GM21390 (cell line): Measurements from ENCODE around the gene EMC7.
"Not testable (repeated sequence)": the region's sequence is repeated elsewhere in the genome, so short reads cannot be mapped to it uniquely, and the experiment has no call there.

Experiments used
- ATAC-seq: cut with Tn5 transposase; IDR thresholded peaks from one replicate; pipeline ENCODE4 v1.9.1; 2021; ENCODE audit not compliant: unreplicated experiment

EMC7 gene

DNA sequence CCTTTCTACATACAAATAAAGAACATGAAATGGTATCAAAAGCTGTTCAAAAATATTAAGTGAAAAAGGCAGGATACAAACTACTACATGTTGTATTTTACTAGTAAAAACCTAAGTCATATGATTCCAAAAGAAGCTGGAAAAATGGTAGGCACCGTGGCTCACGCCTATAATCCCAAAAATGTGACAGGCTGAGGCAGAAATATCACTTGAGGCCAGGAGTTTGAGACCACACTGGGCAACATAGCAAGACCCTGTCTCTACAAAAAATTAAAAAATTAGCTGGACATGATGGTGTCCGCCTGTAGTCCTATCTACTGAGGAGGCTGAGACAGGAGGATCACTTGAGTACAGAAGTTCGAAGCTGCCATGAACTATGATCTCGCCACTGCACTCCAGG is 1.7 kb downstream of the EMC7 start:
- ATAC-seq: no peak

DNA sequence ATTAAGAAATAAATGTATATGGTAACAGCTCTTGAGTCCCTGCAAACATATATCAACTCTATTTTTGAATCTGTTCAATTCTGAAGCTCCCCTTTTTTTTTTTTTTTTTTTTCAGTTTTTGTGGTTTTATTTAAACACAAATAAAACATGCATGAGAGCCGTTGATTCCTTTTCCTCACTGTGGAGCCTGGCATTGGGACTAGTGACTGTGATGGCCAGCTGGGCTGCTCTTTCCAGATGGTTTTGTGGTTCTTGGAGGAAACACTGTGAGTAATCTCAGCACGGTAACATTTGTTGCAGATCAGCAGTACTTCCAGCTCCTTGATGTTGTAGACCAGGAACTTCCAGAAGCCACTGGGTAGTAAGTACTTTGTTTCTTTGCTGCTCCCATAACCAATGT is 15.9 kb downstream of the EMC7 start:
- no peak for ATAC-seq

DNA sequence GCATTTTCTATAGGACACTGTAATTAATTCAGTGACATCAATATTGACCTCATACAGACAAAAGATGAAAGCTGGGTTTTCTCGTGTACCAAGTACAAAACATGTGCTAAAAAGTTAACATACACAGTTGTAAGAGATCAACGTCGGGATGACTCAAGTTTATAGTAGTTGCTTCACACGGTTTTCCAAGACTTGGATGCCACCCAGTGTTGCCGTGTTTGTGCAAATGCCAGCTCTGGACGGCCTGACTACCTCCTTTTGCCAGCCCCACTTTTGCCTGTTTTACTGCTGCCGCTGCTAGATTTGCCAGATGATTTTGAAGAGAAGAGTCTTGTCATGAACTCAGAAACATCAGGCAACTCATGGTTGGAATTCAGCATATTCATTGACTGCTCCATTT is 17.6 kb downstream of the EMC7 start:
- no peak for ATAC-seq

DNA sequence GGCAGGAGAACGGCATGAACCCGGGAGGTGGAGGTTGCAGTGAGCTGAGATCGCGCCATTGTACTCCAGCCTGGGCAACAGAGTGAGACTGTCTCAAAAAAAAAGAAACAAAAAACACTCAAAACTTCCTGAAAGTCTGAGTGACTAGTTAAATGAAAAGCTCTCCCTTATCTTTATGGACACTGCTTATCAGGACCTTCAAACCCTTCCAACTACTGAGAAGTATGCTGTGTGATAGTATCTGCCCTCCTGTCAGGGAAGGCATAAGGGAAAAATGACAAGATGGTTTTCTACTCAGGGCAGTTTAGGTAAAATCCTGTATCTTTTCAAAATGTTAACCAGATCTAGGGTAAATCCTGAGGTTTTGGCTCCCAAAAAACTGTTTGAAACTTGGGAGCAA is 21.8 kb downstream of the EMC7 start:
- no peak for ATAC-seq

DNA sequence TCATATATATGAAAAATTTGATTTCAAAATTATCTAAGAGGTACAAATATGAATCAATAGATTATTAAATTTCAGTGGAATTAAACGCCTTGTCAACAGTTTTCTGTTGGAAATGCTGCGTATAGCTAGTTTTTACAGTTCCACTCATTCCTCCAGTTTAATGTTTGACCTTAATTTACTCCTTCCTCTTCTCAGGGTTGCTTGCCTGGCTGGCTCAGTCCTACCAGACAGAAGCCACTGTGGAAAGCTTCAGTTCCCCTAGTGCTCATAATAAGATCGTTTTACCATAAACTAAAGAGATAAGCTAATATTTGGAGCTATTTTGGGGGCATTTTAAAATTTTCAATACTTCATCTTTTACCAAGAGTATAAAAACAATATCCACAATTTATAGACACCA is 22.8 kb downstream of the EMC7 start:
- no peak for ATAC-seq

DNA sequence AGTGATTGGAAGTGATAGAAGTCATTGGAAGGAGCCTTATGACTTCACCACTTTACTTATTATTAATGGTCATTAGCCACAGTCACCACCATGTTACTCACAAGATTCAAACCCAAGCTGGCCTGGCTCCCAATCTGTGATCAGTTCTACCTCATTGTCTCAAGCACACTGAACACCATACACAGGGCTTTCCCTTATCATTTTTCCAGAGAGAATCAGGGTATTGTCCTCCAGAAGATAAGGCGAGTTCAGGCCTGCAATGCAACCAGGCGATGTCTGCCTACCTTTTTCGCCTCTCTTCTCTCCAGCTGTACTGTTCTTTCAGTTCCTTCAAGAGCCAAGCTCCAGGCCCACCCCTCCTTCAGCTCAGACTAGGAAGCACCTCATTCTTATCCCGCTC is 24.9 kb downstream of the EMC7 start:
- ATAC-seq: no peak

DNA sequence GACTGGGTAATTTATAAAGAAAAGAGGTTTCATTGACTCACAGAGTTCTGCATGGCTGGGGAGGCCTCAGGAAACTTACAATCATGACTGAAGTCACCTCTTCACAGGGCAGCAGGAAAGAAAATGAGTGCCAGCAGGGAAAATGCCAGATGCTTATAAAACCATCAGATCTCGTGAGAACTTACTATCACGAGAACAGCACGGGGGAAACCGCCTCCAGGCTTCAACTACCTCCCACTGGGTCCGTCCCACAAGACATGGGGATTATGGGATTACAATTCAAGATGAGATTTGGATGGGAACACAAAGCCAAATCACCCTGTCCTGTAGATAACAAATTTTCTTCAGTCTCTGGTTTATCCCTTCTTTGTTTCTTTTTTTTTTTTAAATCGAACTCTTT is 31.7 kb downstream of the EMC7 start:
- no peak for ATAC-seq

DNA sequence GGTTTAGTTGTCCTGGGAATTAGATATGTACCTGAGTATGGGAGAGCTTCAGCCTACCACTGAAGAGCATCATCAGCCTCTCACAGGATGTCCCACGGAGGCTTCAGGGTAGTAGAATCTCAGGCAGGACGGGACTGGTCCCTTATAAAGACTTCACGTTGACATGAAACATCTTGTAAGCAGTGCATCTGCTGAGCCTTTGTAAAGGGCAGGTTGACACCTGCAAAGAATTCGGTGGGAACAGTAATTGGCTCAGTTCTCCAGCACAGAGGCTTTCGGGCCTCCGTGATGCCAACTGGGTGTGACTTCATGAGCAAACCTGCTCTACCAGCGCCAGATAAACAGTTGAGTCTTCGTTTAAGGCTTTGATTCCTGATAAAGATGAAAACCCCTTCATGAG is 35.7 kb downstream of the EMC7 start:
- ATAC-seq: no peak

DNA sequence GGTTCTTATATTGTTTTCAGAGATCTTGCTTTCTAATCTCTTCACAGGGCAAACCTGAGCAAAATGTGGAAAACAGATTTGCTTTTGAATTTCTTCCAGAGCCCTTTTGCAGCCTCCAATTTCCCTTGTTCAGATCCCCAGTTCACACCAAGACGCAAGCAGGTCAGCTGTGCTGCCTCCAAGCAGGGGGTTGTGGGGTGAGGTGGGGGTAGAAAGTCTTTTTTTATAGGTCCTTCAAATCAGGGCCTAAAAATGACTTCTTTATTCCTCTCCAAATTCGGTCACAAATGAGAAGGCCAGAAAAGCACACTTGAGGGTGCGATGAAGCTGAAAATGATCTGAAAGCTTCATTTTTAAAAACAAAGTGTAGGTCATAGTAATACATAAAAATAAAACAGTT is 36.4 kb downstream of the EMC7 start:
- ATAC-seq: no peak

DNA sequence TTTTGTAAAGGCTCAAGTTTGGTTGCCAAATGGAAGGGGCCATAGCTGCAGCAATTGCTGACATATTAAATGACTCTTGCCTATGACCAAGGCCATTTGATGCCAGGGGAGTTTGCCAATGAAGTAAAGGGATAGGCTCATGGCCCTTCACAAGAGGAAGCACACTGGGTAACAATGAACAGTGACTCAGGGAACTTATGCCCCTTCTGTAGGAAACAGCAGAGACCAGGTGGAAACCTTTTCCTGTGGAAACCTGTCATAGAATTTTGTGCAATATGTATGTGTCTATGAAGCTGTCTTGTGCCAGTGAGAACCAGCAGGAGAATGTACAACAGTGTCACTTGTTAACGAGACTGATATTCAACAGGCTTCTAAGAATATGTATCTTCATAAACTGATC is 37.2 kb downstream of the EMC7 start:
- ATAC-seq: no peak

DNA sequence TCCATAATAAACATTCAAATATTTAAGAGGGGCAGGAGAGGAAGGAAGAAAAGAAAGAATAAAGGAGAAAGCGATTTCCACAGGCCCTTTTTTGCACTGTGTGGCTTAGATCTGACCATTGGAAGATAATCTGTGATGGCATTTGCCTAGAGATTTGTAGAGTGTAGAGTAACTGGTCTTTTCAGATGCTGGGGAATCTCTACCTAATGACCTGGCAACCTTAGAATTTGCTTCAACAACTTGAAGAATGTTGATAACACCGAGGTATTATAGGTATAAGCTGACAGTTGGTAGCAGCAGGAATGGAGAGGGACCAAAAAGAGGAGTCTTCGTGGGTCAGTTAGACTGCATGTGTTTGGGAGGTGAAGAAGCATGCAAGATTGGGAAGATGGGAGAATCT is 41.7 kb downstream of the EMC7 start:
- no peak for ATAC-seq

DNA sequence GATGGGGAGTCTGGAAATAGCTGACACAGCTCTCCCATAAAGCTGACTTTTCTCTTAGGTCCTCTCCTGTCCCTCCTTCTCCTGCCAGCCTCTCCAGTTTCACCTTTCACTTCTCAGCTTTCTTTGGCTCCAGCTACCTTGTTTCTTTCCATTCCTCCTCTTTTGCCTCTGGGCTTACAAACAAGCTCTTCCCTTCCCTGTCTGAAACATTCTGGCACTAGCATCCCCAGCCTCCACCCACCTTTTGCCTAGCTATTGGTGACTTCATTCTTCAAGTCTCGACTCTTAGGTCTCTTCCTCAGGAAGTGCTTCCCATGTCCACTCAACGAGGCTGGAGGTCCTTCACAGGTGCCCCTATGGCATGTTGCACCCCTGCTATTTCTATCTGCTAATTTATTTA is 42.2 kb downstream of the EMC7 start:
- ATAC-seq: no peak

DNA sequence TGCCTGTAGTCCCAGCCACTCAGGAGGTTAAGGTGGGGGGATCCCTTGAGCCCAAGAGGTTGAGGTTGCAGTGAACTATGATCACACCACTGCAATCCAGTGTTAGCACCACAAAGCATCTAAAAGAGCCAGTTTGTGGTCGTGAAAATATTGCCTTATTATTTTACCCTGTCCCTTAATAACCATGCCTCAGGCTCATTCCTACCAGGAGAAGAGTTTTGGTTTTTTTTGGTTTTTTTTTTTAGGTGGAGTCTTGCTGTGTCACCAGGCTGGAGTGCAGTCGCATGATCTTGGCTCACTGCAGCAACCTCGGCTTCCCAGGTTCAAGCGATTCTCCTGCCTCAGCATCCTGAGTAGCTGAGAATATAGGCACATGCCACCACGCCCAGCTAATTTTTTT is 44.8 kb downstream of the EMC7 start:
- no peak for ATAC-seq

DNA sequence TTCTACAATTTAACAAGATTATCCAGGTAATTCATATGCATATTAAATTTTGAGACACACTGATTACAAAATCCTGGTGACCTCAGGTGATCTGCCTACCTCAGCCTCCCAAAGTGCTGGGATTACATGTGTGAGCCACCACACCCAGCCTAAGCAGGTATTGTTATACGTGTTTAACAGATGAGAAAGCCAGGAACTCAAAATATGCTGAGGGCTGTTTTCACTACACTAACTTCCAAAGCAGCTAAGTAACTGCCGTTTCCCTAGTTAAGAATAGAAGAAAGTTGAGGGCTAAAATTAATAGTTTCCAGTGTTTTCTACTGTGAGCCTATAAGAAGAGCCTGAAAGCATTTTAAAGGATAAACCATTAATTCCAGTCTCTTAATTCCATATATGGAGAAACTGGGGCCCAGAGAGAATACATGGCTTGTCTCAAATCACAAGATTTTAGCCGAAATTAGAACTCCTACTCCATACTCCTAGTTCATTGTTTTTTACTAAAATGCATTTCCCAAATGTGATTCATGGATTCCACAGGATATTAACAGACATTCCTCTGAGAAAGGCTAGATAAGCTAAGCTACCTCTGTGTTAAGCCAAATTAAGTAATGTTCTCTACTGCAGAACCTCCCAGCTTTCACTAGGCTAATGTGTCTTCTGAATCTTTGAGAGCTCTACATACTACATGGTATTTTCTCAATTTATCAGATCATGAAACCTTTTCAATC is 45.6 kb downstream of the EMC7 start:
- no peak for ATAC-seq

DNA sequence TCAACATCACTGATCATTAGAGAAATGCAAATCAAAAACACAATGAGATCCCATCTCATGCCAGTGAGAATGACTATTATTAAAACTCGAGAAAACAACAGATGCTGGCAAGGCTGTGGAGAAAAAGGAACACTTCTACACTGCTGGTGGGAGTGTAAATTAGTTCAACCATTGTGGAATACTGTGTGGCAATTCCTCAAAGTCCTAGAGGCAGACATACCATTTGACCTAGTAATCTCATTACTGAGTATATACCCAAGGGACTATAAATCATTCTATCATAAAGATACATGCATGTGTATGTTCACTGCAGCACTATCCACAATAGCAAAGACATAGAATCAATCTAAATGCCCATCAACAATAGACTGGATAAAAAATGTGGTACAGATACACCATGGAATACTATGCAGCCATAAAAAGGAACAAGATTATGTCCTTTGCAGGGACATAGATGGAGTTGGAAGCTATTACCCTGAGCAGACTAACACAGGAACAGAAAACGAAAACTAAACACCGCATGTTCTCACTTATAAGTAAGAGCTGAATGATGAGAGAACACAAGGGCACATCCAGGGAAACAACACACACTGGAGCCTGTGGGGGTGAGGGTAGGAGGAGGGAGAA is 47.5 kb downstream of the EMC7 start:
- no peak for ATAC-seq

DNA sequence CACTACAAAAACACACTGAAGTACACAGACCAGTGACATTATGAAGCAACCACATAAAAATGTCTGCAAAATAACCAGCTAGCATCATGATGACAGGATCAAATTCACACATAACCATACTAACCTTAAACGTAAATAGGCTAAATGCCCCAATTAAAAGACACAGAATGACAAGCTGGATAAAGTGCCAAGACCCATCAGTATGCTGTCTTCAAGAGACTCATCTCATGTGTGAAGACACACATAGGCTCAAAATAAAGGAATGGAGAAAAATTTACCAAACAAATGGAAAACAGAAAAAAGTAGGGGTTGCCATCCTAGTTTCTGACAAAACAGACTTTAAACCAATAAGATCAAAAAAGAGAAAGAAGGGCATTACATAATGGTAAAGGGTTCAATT is 51.3 kb downstream of the EMC7 start:
- ATAC-seq: not testable (repeated sequence)

DNA sequence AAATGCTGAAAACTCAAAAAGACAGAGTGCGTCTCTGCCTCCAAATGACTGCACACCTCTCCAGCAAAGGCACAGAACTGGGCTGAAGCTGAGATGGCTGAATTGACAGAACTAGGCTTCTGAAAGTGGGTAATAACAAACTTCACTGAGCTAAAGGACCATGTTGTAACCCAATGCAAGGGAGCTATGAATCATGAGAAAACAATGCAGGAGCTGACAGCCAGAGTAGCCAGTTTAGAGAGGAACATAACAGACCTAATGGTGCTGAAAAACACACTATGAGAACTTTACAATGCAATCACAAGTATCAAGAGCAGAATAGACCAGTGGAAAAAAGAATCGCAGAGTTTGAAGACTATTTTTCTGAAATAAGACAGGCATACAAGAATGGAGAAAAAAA is 52.5 kb downstream of the EMC7 start:
- no peak for ATAC-seq

DNA sequence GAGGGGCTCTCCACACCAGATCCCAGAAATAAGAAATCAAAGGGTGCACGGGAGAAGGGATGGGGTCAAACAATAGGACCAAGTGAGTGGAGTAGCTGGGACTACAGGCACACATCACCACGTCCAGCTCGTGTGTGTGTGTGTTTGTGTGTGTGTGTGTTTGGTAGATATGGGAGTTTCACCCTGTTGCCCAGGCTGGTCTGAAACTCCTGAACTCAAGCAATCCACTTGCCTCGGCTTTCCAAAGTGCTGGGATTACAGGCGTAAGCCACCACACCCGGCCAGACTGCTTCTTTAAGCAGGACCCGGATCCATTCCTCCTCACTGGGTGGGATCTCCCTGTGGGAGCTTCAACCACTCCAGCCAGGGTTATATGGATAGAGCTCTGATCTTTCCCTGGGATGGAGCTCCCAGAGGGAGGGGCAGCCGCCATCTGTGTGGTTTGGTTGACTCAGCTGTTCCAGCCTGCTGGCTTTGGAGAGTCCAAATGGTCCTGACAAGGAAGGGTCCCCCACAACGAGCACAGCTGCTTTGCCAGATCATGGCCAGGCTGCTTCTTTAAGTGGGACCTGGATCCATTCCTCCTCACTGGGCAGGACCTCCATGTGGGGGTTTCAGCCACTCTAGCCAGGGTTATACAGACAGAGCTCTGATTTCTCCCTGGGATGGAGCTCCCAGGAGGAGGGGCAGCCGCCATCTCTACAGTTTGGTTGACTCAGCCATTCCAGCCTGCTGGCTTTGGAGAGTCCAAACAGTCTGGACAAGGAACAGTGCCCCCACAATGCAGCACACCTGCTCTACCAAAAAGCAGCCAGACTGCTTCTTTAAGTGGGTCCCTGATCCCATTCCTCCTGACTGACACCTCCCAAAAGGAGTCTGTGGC is 53.5 kb downstream of the EMC7 start:
- ATAC-seq: no peak

DNA sequence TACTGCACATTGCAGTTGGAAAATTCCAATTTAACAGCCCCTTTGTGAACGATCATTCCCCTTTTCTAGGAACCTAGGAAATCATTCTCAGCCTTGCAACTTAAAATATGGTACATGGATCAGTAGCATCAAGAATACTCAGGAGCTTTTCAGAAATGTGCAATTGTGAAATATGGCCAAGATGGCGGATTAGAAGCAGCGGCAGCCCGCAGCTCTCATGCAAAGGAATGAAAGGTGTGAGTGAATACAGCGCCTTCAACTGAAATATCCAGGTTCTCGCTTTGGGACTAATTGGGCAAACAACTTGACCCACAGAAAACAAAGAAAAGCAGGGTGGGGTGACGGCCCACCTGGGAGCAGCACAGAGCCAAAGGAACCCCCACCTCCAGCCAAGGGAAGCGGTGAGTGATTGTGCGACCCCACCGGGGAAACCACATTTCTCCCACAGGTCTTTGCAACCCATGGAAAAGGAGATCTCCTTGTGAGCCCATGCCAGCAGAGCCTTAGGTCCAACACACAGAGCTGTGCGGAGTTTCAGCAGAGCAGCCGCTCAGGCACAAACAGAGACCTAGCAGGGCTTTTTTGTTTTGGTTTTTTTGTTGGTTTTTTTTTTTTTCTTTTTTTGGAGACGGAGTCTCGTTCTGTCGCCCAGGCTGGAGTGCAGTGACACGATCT is 55.1 kb downstream of the EMC7 start:
- no peak for ATAC-seq

DNA sequence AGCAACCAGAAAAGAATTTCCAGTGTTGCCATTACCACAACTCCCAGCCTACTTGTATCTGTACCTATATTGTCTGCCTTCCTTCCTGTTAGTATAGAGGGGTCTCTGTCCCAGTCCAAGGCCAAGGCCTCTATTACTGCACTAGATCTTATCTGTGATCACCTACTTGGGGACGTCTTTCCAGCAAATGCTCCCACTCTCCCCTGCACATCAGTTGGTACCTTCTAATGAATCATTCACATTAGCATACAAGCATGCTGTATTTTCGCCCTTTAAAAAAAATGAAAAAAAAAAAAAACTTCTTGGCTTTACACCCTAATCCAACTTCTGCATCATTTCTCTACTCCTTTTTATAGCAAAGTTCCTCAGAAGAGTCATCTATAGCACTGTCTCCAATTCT is 57.8 kb downstream of the EMC7 start:
- ATAC-seq: no peak

DNA sequence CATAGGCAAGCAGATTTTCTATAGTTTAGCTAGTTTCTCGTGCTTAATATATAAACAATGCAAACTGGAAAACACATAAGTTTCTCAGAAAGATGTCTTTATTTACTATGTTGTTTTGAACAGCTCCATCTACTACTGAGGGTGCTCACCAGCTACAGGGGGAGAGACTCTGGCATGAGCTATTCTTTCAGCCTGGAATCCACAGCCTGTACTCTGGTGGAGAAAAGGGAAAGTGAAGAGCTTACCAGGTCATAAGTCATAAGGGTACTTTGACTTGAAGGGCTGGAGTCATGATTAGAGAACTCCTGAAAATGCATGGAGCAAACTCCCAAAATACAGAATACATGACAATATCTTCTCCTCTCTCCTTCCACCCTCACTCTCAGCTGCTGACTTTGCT is 58.3 kb downstream of the EMC7 start:
- no peak for ATAC-seq

DNA sequence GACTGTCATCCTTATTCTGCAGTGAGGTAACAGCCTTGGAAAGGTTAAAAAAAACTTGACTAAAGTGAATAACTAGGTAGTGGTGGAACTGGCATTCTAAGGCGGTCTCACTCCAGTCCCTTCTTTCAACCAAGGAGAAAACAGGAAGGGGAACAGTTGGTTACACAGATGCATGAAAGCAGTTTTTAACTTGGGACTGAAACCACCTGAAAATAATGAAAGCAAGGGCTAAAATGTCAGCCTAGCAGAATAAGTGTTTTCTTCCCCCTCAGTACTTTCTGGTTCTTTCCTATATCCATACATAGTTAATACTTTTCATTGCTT is 61.9 kb downstream of the EMC7 start:
- peak; percentile 17 for ATAC-seq
